ENCODE measurements around the gene OMP.

Gene OMP

GRCh38 chr11:77069969-77070582 lies 32.6 kb upstream of the OMP start:
- no peak for TF ChIP-seq CTCF (conservative IDR thresholded peaks at IDR 0.05; ENCODE audit: low read depth, low read length)
- DNase-seq (ENCODE audit: low read depth), result no peak
- H3K4me3 ChIP-seq (ENCODE audit: low read length), result no peak overlapping the region

DNA sequence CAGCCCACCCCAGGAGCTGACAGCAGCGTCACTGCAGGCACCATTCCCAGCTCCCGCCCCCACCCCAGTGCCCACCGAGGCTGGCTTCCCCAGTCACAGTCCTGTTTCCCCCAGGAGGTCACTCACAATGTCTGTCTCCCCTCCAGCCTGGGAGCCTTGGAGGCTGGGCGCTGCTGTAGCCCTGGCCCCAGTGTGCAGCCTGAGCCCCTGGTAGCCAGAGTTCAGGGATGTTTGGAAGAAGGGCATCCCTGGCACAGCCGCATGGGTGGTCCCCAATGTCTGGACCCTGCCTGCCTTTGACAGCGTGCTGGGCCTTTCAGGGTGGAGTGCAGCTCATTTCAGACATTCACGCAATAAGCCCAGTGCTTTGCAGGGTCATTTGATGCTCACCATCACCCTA lies 31.6 kb upstream of the OMP start:
- no peak for DNase-seq (ENCODE audit: low read depth)
- no peak for TF ChIP-seq CTCF (conservative IDR thresholded peaks at IDR 0.05; ENCODE audit: low read depth, low read length)
- no peak overlapping the region for H3K4me3 ChIP-seq (ENCODE audit: low read length)

DNA sequence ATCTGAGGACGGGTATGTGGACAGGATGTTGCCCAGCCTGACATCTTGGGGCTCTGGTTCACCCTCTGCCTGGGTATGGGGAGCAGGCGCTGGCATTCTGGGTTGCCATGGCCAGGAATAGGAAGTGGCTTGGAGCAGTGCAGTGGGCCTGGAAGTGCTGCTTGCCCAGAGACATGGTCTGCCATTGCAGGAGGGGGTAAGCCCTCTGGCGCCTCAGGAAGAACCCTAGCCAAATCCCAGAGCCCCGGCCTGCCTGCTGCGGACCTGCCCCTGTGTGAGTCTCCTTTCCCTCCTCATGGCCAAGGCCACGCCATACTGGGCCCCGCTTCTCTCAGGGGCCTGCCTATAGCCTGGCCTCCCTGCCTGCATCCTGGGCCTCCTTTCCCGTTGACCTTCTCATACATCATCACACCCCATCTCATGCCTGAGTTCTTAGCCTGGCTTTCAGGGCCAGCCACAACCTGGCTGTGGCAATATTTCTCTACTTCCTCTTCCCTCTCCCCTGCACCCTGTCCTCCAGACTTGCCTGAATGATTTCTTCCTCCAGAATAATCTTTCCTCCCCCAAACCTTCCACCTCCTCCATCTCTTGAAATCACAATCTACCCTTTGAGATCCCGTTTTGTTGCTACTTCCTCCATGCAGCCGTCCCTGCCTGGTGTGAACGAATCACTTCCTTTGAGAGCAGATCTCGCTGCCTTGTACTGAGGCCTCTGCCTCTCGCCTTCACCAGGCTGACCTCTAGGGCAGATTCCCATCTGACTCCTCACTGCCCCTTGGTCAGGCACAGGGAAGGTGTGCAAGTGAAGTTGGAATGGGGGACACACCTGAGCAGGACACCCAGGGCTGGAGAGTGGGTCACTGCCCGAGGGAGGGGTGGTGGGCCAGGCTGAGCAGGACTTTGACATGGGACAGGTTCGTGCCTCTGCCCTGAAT lies 30.7 kb upstream of the OMP start:
- no peak for DNase-seq (ENCODE audit: low read depth)
- TF ChIP-seq CTCF (conservative IDR thresholded peaks at IDR 0.05; ENCODE audit: low read depth, low read length), result no peak
- H3K4me3 ChIP-seq (ENCODE audit: low read length), result no peak overlapping the region

- no peak overlapping the region for H3K4me3 ChIP-seq (ENCODE audit: low read length)
- no peak for TF ChIP-seq CTCF (conservative IDR thresholded peaks at IDR 0.05; ENCODE audit: low read depth, low read length)
- no peak for DNase-seq (ENCODE audit: low read depth)
These were observed 29.8 kb upstream of the OMP start for GRCh38 chr11:77072851-77073327.

DNA sequence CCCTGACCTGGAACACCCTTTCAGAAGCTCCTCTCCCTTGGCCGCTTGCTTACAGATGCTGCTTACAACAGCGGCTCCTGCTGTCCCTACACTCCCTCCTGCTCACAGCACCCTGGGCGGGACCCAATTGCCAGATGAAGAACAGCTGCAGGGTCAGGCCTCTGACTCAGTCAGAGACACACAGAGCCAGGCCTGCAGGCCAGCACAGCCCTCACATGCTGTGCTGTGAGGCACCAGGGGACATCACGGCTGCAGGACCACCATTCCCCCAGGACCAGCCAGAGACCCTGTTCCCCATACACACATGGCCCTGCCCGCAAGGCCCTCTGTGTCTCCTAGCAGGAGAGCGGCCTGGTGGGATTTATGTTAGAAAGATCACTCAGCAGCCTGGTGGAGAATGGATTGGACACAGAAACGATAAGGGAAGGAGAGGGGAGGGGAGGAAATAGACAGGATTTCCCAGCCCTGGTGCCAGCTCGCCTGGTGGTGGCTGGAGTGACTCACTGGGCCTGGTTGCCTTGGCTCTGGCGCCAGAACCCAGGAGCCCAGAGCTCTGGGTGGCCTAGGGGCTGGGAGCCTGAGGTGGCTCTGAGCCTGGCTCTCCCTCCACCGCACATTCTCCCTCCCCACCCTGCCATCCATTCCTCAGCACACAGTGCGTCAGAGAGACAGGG lies 29.2 kb upstream of the OMP start:
- peak; percentile 62 for DNase-seq (ENCODE audit: low read depth)
- peak; percentile 54 for TF ChIP-seq CTCF (conservative IDR thresholded peaks at IDR 0.05; ENCODE audit: low read depth, low read length)
- no peak overlapping the region for H3K4me3 ChIP-seq (ENCODE audit: low read length)

- H3K4me3 ChIP-seq (ENCODE audit: low read length), result no peak overlapping the region
- no peak for DNase-seq (ENCODE audit: low read depth)
- TF ChIP-seq CTCF (conservative IDR thresholded peaks at IDR 0.05; ENCODE audit: low read depth, low read length), result no peak
These were observed 28.4 kb upstream of the OMP start for GRCh38 chr11:77074205-77074604.
